ENCODE data around the gene SNRNP200.
"Not testable (repeated sequence)": the region's sequence is repeated elsewhere in the genome, so short reads cannot be mapped to it uniquely, and the experiment has no call there.

Gene SNRNP200

DNA sequence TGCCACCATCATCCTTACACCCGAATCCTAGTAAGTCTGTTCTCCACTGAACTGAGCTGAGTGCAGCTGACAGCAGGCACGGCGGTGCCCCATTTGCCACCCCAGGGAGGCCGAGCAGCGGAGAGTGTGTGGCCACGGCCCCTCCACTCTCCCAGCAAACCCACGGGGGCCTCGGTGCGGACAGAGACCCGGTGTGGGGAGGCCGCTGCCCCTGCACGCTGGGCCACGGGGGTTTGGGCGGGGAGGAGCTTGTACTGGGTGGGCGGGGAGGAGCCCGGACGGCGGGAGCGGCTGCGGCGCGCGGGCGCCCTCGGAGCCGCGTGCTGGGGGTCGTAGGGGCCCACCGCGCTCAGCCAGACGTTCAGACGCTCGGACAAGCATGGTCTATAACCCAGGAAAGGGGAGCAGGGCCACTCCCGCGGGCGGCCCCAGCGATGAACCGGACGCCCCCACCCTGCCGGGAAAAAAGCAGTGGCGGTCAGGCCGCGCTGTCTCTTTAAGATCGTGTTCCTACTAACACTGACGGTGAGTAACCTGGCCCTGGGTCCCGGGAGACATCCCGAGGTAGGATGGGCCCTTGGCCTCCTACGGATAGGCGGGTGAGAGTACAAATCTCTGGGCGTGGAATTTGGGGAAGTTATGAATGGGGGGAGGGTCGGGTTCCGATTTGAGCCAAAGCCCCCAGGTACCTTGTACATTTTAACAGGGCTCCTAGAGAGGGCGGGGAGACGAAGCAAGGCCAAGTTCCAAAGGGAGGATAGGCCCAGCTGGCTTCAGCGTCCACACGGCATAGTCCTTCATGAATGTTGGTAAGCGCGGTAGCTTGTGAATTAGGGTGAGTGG, 19.9 kb upstream of the SNRNP200 start, which contains the start of gene ITPRIPL1:
Gene ITPRIPL1 (plus strand): TSS at position 277 of the 843 bp plus-strand sequence. CDS start 523 bp downstream, at position 800.
- DNase-seq: peak; percentile 42

DNA sequence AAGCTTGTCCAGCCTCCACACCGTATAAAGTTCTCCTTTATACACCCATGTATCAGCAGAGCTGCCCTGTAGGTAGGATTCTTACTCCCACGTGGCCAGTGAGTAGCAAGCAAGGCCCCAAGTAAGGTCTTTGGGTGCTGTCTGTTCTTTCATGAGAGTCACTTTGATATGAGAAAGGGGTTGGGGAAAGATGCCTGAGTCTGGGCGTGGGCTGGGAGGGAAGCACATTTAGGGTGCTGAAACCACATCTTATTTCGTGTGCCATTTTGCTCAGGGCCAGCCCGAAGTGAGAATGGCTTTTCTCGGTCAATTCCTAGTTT, 19.3 kb upstream of the SNRNP200 start:
- peak; percentile 53 for DNase-seq

DNA sequence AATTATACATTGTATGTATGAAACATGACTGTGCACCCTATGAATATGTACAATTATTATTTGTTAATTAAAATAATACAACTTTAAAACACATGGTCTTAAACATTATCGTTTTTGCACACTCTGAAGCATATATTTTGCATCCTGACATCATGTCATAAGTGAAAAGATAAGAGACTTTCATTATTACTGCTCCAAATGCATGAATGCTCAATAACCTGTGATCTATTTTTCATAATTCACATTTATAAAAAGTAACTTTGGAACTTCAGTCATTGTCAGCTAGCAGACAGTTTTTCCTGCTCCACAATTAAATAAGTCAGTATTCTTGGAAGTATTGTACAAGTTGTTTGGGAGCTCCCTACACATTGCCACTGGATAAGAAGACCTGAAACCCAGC, 18.5 kb upstream of the SNRNP200 start:
- no peak for DNase-seq

DNA sequence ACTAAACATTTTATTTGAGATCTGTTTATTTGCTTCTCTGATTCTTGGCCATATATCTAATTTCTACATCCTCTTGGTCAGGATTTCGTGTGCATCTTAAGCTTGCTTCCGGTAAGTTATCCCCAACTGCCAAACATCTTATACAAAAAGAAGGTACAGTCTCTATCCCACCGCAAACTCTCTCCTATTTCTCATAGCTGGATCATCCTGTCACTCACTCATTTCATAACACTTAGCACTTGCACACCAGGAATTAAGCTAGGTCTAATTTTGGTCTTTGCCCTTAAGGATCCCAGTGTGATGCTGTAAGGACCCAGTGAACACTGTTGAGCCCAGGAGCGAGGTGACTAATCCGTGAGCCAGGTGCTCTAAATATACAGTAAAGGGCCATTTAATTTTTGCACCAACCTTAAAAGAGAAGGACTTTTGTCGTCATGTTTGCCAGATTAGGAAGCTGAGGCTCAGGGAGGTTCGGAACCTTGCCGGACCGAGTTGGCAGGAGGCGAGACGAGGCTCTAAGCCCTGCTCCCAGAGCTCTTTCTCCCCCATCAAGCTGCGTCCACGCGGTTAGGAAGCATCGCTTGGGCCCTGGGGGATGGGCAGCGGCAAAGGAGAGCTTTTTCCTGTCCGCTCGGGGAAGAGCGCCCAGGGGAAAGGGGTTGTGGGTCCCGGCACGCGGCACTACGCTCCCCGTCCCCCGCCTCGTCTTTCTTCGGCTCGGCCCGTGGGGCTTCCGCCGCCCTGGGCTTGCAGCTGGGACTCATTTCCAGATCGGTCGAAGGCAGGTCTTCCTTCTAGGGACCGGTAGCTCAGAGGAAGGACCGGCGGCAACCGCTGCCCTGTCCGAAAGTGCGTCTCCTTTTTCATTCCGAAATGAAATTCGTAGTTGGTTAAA, 15.6 kb upstream of the SNRNP200 start:
- peak; percentile 49 for DNase-seq

DNA sequence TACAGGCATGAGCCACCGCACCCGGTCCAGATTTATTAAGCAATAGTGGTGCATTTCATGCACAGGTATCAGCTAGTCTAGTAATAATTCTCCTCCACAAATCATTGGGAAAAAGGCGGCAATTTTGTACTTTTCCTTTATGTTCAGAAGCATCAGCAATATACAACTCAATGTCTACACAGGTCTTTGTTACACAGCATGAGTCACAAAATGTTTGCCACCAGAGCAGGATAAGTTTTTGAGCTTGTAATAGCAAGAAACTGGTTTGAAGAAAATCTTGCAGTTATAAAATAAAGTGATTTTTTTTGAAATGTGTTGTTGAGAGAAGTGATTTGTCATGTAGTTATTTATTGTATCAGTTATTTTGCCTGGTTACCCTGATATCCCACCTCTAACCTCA, 15.0 kb upstream of the SNRNP200 start:
- no peak for DNase-seq

DNA sequence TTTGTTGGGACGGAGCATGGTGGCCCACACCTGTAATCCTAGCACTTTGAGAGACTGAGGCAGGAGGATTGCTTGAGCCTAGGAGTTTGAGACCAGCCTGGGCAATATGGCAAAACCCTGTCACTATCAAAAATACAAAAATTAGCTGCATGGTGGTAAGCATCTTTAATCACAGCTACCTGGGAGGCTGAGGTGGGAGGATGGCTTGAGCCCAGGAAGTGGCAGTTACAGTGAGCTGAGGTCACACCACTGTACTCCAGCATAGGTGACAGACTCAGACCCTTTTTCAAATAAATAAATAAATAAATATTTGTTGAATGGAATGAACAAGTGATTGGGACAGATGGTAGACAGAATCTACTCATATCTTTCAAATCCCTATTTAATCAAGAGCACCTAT, 14.1 kb upstream of the SNRNP200 start:
- no peak for DNase-seq

DNA sequence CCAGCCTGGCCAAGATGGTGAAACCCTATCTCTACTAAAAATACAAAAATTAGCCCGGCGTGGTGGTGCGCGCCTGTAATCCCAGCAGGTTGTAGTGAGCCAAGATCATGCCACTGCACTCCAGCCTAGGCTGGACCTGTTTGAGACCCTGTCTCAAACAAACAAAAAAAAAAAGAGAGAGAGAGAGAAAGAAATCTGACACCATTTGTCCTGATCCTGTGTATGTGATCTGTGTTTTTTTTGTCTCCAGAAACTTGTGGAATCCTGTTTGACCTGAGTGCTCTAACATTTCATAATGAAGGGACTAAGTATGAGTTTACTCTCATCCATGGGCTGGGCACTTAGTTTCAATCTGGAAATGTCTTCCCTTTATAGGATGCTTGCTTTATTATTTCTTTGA, 13.4 kb upstream of the SNRNP200 start:
- no peak for DNase-seq

DNA sequence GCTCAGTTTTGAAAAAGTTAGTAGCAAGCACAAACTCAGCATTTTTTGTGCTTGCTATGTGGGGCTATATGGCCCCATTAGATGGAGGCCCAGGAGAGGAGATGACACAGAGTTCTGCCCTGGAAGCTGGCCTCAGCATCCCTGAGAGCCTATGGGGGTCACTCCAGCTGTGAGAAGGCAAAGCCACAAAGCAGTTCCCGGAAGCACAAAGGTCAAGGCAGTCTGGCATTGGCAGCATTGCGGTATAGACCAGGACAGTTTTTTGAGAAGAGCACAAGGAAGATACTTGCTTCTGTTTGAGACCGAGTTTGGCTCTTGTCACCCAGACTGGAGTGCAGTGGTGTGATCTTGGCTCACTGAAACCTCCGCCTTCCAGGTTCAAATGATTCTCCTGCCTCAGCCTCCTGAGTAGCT, 12.2 kb upstream of the SNRNP200 start:
- no peak for DNase-seq

DNA sequence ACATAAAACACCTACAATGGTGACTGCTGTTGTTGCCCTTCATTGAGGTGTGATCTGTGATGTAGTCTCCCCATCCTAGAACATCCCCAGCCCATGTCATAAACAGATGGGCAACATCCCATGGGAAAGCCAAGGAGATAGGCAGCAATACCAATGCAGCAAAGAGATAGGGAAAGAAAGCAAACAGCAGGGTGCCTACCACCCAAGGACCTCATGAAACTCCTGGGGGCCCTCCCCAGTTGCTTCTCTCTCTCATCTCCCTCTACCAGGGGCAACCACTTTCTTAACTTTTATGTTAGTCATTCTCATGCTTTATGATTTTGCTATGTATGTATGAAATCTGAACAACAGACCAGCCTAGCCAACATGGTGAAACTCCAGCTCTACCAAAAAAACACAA, 11.7 kb upstream of the SNRNP200 start:
- no peak for DNase-seq

DNA sequence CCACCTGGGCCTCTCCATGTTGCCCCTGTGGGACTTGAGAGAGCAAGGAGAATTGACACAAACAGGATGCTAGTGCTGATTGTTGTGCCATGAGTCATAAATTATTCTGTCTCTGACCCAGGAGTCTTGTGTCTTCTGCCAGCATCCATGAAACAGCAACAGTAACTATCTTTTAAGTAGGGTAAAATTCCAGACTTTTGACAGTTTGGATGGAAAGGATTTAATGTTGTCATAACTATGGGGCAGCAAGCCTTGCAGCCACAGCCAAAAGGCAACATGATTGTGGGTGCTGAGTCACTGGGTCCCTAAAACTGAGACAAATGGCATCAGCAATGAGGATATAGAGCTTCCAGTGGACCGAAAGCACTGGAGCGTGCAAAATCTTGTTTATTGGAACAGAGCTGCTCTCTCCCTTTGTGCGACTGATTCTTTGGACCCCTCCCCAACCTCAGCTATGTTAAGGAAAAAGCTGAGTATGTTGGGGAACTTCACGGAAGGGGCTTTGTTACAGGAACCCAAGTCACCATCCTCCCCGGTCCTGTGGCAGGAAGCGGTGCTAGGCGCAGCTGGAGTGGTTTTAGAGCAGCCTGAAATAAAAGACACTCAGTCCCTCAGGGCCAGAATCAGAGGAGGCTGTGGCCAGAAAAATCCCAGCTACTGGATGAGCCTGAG, 10.2 kb upstream of the SNRNP200 start:
- peak; percentile 37 for DNase-seq

DNA sequence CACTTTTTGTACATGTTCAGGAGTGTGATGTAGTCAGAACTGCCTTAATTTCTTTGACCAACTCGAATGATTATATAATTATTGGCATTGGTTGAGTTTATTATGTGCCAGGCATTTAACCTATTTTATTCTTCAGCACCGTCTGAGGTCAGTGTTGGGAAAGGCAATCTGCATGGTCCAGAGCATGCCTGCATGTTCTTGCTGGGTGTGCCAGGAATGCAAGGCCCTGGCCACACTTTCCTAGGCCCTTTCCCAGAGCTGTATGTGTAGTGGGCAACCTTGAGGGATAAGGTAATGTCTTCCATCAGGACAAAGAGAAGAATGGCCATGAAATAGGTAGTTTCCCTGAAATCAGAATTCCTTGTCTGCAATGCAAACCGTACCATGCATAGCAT, 9.7 kb upstream of the SNRNP200 start:
- no peak for DNase-seq

DNA sequence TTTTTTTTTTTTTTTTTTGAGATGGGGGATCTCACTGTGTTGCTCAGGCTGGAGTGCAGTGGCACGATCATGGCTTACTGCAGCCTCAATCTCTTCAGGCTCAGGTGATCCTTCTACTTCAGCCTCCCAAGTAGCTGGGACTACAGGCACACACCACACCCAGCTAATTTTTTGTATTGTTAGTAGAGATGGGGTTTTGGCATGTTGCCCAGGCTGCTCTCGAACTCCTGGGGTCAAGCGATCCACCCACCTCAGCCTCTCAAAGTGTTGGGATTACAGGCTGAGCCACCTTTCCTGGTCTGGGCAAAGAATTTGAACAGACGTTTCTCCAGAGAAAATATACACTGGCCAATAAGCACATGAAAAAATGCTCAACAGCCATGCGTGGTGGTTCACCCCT, 2.9 kb upstream of the SNRNP200 start:
- DNase-seq: peak; percentile 41

DNA sequence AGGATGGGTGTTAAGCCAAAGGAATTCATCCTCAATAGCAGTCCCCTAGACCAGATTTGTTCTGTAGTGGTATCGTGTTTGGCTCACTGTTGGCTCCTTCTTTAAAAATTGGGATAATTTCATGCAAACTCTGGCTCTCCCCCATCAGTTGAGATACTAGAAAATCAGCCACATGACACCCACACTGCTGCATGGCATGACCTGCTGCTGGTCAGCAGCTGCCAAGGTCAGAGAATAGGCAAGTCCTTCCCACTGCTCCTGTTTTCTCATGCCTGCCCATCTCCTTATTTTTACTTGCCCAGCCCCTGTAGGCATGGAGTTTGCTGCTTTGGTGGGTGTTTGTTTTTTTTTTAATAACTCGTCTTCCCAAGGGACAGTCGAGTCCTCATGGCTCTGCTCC, 1.0 kb upstream of the SNRNP200 start:
- DNase-seq: no peak

DNA sequence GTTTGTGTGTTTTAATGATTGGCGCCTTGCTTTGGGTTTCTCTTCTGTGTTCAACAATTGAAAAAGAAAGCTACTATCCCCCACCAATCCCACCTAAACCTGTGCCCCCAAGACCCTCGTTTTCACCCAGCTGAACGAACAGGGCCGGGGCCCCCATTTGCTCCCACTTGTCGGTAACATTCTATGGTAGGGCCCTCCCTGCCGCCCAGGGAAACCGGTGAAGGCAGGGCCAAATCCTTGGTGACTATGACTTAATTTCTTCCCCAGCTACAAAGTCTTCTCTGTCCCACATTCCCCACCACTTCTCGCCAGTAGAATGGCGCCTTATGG, 598 bp upstream of the SNRNP200 start:
- DNase-seq: peak; percentile 32

DNA sequence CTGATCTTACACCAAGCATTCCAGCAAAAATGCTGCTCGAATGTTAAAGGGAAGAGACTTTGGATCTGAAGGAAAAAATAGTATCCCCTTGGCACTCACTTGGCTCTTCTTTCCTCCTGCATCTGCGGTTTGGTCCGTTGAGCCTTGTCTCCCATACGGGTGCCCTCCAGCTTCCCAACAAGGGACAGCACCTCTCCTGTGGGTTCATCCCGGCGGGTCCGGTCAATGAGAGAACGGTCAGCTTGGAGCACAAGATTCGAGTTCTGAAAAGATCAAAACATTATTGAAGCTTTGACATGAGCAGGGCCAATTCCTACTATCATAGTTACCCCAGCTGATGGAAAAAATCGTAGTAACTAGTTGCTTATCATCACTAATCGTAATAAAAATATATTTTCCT, 740 bp downstream of the SNRNP200 start:
- DNase-seq: no peak

DNA sequence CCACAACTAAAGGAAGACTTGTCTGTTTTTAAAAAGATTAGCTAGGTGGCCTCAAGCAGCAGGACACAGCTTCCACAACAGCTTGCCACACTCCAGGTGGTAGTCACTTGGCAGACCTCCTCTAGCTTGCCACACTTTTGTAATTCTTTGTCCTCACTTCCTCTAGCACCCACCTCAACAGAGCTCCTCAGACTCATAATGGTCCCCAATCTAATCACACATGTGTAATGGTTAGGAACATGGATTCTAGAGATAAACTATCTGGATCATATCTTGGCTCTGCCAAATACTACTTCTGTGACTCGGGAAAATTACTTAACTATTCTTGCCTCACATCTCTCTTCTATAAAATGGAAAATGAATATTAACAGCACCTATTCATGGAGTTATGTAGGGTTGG, 3.5 kb downstream of the SNRNP200 start:
- peak; percentile 54 for DNase-seq

DNA sequence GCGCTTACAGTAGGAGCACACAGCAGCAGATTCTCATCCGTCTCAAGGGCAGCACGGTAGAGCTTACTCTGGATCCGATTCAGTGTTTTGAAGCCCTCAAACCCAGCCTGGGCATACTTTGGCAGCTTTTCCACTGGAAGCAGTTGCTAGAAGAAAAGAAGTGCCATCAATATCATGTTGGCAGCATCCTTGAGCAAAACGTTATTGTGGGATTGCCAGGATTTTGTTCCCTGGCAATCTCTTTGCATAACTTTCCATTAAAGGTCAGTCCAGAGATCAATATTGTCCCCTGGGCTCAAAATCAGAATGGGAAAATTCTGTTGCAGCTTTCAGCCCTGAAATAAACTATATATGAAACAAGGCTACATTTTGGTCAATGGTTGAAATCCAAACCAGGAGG, 8.4 kb downstream of the SNRNP200 start:
- no peak for DNase-seq

DNA sequence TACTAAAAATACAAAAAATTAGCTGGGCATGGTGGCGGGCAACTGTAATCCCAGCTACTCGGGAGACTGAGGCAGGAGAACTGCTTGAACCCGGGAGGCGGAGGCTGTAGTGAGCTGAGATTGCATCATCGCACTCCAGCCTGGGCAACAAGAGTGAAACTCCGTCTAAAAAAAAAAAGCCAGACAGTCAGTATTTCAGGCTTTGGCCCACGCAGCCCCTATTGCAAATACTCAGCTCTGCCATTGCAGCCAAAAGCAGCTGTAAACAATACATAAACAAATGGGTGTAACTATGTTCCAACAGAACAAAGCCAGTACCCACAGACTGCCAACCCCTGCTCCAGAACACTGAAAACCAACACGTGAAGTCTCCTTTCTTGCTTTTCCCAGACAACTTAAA, 11.1 kb downstream of the SNRNP200 start:
- DNase-seq: not testable (repeated sequence)

DNA sequence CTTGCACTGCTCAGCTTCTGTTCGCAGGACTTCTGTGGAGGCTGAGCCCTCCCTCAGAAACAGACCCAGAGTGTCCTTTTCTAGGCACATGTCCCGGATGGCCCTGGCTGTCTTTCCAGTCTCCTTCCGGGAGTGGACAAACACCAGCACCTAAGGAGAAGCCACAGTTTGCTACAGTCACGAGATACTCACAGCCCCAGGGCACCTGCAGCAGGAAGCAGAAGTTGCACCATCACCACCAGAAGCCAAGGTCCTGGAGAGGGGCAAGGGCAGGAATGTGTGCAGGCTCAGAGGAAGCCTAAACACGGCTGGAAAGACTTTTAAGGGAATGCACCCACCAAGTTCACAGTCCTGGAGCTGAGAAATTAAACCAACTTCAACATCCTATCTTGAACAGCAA, 13.6 kb downstream of the SNRNP200 start:
- DNase-seq: no peak

DNA sequence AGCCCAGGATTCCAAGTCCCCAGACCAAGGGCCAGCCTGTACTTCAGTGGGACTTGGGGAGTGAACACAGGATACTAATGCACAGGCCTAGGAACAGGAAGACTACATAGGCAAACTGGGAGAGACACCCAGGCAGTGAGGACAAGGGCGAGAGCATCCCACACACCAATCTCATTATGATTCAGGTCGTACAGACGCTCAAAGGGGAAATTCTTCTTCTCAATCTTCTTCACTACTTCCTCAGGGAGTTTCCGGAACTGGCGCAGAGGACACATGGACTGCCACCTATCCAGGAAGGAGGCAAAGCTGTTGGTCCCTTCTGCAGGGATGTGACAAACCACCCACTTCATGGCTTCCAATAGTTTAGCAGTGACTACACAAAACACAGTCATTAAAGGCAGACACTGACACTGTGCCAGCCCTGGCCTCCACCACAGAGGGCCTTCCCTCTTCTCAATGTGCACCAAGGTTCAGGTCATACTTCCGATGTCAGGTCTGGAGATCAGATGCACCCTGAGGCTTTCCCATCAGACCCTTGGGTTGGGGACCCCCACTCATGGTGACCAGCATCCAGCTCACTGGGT, 18.0 kb downstream of the SNRNP200 start:
- DNase-seq: no peak

DNA sequence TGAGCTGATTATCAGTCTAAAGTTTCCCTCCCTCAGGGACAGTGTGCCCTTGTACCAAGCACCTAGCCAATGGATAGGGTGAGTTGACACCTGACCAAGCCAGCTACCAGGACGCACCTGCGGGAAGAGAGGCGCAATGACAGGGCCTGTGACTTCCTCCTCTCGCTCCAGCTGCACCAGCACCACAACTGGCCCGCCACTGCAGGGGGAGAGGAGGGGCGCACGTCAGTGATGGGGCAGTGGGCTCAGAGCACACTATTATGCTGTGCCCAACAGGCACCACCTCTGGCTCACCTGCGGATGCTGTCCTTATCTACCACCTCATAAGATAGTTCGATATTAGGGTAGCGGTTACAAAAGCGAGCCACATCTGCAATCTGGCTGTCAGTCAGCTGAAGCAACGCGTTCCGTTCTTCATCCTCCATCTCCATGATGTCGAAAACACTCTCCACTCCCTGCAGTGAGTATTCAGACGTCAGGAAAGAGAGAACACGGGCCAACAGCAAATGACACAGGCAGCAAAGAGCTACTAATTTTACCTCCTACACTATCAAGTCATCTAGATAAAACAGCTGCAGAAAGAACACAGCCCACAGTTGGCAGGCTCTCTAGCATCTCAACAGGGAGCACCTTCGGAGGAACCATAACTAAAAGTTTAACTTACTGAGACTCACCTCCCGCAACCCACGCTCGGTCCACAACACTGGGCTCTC, 28.4 kb downstream of the SNRNP200 start:
- no peak for DNase-seq

DNA sequence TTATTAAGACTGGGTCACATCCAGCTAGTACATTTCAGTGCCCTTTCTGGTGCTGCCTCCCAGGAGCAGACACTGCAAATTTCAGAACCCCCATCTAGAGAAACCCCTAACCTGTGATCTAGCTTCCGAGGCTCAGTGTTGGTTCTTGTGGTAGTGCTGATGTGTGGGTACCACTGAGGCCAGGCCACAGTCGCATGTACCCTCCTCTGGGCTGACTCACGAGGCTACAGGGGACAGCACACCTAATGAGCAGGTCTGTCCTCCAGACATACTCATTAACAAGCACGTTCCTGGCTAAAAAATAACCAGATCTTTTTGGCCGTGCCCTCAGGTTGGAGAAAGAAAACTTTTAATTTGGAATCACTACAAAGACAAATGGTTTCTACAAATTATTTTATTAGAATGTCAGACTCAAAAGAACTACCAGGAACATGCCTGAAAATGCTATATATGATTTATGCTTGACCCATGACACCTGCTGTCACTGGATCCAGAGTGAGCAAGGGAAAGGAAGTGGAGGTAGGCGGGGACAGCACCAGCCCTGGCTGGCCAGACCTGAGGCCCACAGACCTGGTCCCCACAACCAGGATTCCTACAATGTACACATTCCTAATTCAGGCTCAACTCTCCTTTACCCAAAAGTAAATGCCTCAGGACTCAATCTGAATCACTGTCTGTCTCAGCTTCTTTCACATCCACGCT, 30.8 kb downstream of the SNRNP200 start:
- no peak for DNase-seq

Data from hematopoietic multipotent progenitor cell treated with erythropoietin and hydrocortisone succinate and interleukin-3 and kit ligand, for 6 days (in vitro differentiated cells).